ENCODE measurements around the gene UNC13B.

UNC13B gene

GRCh38 chr9:35422753-35423152 lies 260.9 kb downstream of the UNC13B start:
- no peak for DNase-seq

GRCh38 chr9:35423499-35423898 lies 261.7 kb downstream of the UNC13B start:
- no peak for DNase-seq

- DNase-seq = no peak
Measured at GRCh38 chr9:35424356-35425352, 262.8 kb downstream of the UNC13B start.

- DNase-seq = no peak
Measured at GRCh38 chr9:35426627-35427026, 264.8 kb downstream of the UNC13B start.

DNA sequence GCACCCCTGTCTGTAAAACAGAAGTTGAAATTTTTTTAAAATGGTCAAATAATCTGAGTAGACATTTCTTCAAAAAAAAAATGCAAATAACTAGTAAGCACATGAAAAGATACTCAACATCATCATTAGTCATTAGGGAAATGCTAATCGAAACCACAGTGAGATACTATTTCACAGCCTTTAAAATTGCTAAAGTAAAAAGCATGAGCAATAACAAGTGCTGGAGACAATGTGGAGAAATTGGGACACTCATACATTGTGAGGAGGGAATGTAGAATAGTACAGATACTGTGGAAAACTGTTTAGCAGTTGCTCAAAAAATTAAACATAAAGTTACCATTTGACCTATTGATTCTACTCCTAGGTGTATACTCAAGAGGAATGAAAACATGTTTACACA lies 269.7 kb downstream of the UNC13B start:
- no peak for DNase-seq

DNA sequence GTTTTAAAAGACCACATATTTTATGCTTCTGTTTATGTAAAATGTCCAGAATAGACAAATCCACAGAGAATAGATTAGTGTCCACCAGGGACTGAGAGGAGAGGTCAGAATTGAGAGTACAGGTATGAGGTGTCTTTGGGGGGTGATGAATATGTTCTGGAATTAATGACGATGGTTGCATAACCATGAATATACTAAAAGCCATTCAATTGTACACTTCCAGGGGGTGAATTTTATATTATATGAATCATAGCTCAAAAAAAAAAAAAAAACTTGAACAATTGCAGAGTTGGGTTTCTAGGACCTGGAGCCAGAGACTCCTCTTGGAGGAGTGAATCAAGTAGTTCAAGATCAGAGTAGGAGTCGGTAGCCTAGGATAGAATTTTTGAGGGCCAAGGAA lies 270.3 kb downstream of the UNC13B start:
- DNase-seq = no peak

DNA sequence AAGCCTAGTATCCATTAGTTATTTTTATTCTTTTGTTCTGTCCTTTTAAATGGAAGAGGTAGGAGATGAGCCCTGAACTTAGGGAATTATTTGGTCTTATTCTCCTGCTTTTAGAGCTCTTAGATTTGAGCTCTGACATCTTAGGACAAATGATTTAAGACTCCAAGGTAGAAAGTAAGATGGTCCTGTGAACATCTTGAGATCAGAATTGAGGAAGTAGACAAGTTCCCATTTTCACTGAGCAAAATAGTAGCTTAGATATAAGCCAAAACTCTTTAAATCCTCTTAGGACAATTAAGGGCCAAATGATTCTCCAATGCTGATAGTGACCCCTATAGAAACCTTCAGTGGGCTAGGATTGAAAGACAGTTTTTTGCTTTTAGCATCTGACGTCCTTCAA lies 275.1 kb downstream of the UNC13B start:
- no peak for DNase-seq

DNA sequence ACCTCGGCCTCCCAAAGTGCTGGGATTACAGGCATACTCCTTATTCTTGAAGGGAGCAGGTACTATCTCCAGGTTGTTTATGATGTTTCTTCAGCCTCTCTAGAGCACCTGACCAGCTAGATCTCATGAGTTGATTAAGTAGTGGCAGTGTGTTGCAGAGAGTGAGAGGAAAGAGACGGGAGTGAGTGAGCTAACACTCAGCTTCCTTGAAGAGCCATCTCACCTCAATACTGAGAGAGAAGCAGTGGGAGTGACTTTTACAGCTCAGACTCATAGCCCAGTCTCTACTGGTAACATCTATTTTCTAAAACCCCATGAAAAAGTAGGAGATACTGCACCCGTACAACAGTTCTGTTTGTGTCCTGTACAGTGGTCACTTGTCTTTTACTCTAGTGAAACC lies 284.2 kb downstream of the UNC13B start:
- DNase-seq = no peak

GRCh38 chr9:35448496-35448895 lies 286.7 kb downstream of the UNC13B start:
- no peak for DNase-seq

GRCh38 chr9:35452481-35452880 lies 290.7 kb downstream of the UNC13B start:
- no peak for DNase-seq

GRCh38 chr9:35453786-35454185 lies 292.0 kb downstream of the UNC13B start:
- no peak for DNase-seq

All from hypothalamus (tissue), 51 donors.